Myocyte (in vitro differentiated cells): ENCODE measurements around the gene CRLF1. TPM values are rescaled to one million over a fixed set of nuclear protein-coding genes. Genes with fewer than 3 reads are reported as not detected.
"Not testable (repeated sequence)": the region's sequence is repeated elsewhere in the genome, so short reads cannot be mapped to it uniquely, and the experiment has no call there.

Experiments
- DNase-seq: peaks from one replicate; pipeline ENCODE4 v3.0.0-alpha.2; 2012; ENCODE audit warnings: low read depth
- total RNA-seq: library from RNA; depleted of rRNA; stranded (reverse); fragments of >200 nt; gene quantifications from 2 replicates; pipeline ENCODE4 v1.2.3, GENCODE V29; 2014

Gene CRLF1
- total RNA-seq, 1 donor from 2014 or later = 0.11 TPM

GRCh38 chr19:18608805-18609716, 2.5 kb upstream of the CRLF1 start:
- no peak for DNase-seq

GRCh38 chr19:18608102-18608804, 1.7 kb upstream of the CRLF1 start:
- no peak for DNase-seq

GRCh38 chr19:18607226-18608101, 865 bp upstream of the CRLF1 start:
- DNase-seq = no peak

GRCh38 chr19:18605546-18606280, 886 bp downstream of the CRLF1 start:
- no peak for DNase-seq

- no peak for DNase-seq
Observed at GRCh38 chr19:18605196-18605545, 1.4 kb downstream of the CRLF1 start.

GRCh38 chr19:18604820-18605159, 1.8 kb downstream of the CRLF1 start:
- DNase-seq = no peak

GRCh38 chr19:18603958-18604819, 2.4 kb downstream of the CRLF1 start:
- no peak for DNase-seq

GRCh38 chr19:18603255-18603957, 3.2 kb downstream of the CRLF1 start:
- DNase-seq = no peak

GRCh38 chr19:18601875-18602274, 4.7 kb downstream of the CRLF1 start:
- DNase-seq = no peak

GRCh38 chr19:18600692-18601397, 5.8 kb downstream of the CRLF1 start:
- DNase-seq = not testable (repeated sequence)

GRCh38 chr19:18599485-18599884, 7.1 kb downstream of the CRLF1 start:
- no peak for DNase-seq

GRCh38 chr19:18597809-18598660, 8.6 kb downstream of the CRLF1 start:
- no peak for DNase-seq

GRCh38 chr19:18596752-18597157, 9.8 kb downstream of the CRLF1 start:
- no peak for DNase-seq

GRCh38 chr19:18595475-18595874, 11.1 kb downstream of the CRLF1 start:
- DNase-seq = no peak

GRCh38 chr19:18594824-18595373, 11.7 kb downstream of the CRLF1 start:
- DNase-seq = no peak

GRCh38 chr19:18594096-18594823, 12.3 kb downstream of the CRLF1 start:
- DNase-seq = peak; percentile 58
